NCI-H2171 (cell line): Measurements from ENCODE around the gene KNTC1.
"Not testable (repeated sequence)": the region's sequence is repeated elsewhere in the genome, so short reads cannot be mapped to it uniquely, and the experiment has no call there.

ENCODE experiments used
- DNase-seq: peaks from one replicate; lab custom pipeline; 2025; lab: John Stamatoyannopoulos, UW

KNTC1 gene

GRCh38 chr12:122526683-122527477 lies at the start of gene KNTC1, which contains the start of gene RSRC2:
TSS of gene KNTC1 (plus strand) at chr12:122527249. CDS start at chr12:122530064, 2,815 bp downstream.
TSS of gene RSRC2 (minus strand) at chr12:122526936. CDS start at chr12:122526853, 83 bp downstream.
- peak; percentile 100 for DNase-seq

GRCh38 chr12:122480753-122481152 lies 46.3 kb upstream of the KNTC1 start:
- no peak for DNase-seq

GRCh38 chr12:122481861-122482260 lies 45.2 kb upstream of the KNTC1 start:
- no peak for DNase-seq

- no peak for DNase-seq
Observed at GRCh38 chr12:122483969-122484368, 43.1 kb upstream of the KNTC1 start.

- not testable (repeated sequence) for DNase-seq
Observed at GRCh38 chr12:122484385-122484784, 42.7 kb upstream of the KNTC1 start.

GRCh38 chr12:122486360-122486759 lies 40.7 kb upstream of the KNTC1 start:
- peak; percentile 65 for DNase-seq

GRCh38 chr12:122486805-122487426 lies 40.1 kb upstream of the KNTC1 start:
- DNase-seq = no peak

GRCh38 chr12:122487807-122488206 lies 39.2 kb upstream of the KNTC1 start:
- not testable (repeated sequence) for DNase-seq

GRCh38 chr12:122489038-122489437 lies 38.0 kb upstream of the KNTC1 start:
- no peak for DNase-seq

- no peak for DNase-seq
Observed at GRCh38 chr12:122491991-122492390, 35.1 kb upstream of the KNTC1 start.

GRCh38 chr12:122493222-122493621 lies 33.8 kb upstream of the KNTC1 start:
- not testable (repeated sequence) for DNase-seq

GRCh38 chr12:122495258-122495657 lies 31.8 kb upstream of the KNTC1 start:
- DNase-seq = no peak

GRCh38 chr12:122499991-122500684 lies 26.9 kb upstream of the KNTC1 start:
- peak; percentile 68 for DNase-seq

GRCh38 chr12:122500685-122501488 lies 26.2 kb upstream of the KNTC1 start, which contains the start of gene ZCCHC8:
TSS of gene ZCCHC8 (minus strand) at chr12:122500932. CDS start at chr12:122500840, 92 bp downstream.
- DNase-seq = peak; percentile 98

GRCh38 chr12:122501489-122501989 lies 25.5 kb upstream of the KNTC1 start:
- DNase-seq = no peak

- DNase-seq = no peak
Observed at GRCh38 chr12:122503147-122503751, 23.8 kb upstream of the KNTC1 start.

- DNase-seq = no peak
Observed at GRCh38 chr12:122503783-122504590, 23.1 kb upstream of the KNTC1 start.

- no peak for DNase-seq
Observed at GRCh38 chr12:122505419-122506051, 21.5 kb upstream of the KNTC1 start.

GRCh38 chr12:122506393-122506938 lies 20.6 kb upstream of the KNTC1 start:
- no peak for DNase-seq
